ENCODE measurements around the gene CCDC182. TPM values are rescaled to one million over a fixed set of nuclear protein-coding genes. Genes with fewer than 3 reads are reported as not detected.

The CCDC182 gene
- total RNA-seq, 6 donors from 2014 or later = not detected

- no peak for DNase-seq
- H3K27ac ChIP-seq = no peak overlapping the region
- 84 to 86% methylated on average over 6 of the region's 6 CpGs for WGBS, 2 donors
Observed at GRCh38 chr17:57755480-57756070, 10.5 kb upstream of the CCDC182 start.

DNA sequence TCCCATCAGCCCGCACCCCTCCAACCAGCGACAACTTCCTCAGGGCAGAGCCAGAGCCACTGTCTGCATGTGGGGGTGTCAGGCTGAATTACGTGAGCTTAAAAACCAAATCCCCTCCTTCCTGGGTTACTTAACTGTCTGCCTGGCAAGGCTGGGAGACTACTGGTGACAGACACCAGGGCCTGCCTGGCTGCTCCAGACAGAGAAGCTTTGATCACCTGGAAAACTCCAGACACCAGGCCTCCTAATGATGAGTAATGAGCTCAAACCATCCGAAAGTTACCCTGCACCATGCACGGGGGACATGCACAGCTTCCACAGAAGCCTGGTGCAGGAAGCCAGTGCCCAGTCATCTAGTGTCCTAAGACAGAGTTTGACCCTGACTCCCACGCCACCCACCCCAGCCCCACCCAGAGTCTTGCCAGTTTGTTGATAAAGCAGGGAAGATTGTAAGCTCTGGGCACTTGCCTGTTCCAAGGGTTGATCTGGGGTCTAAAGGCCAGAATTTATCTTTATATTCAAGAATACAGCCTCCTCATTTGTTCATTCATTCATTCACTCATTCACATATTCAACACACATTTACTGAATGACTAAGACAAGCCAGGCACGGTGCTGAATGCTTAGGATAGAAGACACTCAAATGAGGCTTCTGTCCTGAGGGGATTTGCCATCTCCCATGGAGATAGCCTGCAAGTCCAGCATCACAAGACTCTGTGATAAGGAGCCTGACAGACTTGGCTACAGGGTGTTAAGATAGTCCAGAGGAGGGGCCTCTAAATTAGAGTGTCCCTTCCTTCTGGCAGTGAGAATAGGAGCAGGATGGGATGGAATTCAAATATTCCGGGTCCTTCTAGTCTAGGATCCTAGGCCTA, 7.2 kb upstream of the CCDC182 start:
- no peak for ATAC-seq (ENCODE audit: low FRiP score in 2 of 2)
- 81 to 90% methylated on average over 7 to 8 of the region's 8 CpGs for WGBS, 2 donors

More at GRCh38 chr17:57755480-57756070, 10.5 kb upstream of the CCDC182 start:
- no peak for ATAC-seq (ENCODE audit: low FRiP score in 2 of 2)
- Histone ChIP-seq H3K36me3 (no peaks in the 10 kb centered on the region), H3K9me3 (no peaks in the 10 kb centered on the region), H3K27me3 (no peaks in the 10 kb centered on the region), H3K4me1 (peaks cover 4 to 7% (median 6%) of the 10 kb centered on the region in 4 donors), H3K4me3 (no peak overlapping the region)
- TF ChIP-seq EP300 (IDR thresholded peaks at IDR 0.05) = no peak
- TF ChIP-seq, protein P1, sequence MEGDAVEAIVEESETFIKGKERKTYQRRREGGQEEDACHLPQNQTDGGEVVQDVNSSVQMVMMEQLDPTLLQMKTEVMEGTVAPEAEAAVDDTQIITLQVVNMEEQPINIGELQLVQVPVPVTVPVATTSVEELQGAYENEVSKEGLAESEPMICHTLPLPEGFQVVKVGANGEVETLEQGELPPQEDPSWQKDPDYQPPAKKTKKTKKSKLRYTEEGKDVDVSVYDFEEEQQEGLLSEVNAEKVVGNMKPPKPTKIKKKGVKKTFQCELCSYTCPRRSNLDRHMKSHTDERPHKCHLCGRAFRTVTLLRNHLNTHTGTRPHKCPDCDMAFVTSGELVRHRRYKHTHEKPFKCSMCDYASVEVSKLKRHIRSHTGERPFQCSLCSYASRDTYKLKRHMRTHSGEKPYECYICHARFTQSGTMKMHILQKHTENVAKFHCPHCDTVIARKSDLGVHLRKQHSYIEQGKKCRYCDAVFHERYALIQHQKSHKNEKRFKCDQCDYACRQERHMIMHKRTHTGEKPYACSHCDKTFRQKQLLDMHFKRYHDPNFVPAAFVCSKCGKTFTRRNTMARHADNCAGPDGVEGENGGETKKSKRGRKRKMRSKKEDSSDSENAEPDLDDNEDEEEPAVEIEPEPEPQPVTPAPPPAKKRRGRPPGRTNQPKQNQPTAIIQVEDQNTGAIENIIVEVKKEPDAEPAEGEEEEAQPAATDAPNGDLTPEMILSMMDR (IDR thresholded peaks at IDR 0.05) = no peak
- TF ChIP-seq POLR2A (IDR thresholded peaks at IDR 0.05) = no peak
- no peak for TF ChIP-seq POLR2AphosphoS5 (IDR thresholded peaks at IDR 0.05)

DNA sequence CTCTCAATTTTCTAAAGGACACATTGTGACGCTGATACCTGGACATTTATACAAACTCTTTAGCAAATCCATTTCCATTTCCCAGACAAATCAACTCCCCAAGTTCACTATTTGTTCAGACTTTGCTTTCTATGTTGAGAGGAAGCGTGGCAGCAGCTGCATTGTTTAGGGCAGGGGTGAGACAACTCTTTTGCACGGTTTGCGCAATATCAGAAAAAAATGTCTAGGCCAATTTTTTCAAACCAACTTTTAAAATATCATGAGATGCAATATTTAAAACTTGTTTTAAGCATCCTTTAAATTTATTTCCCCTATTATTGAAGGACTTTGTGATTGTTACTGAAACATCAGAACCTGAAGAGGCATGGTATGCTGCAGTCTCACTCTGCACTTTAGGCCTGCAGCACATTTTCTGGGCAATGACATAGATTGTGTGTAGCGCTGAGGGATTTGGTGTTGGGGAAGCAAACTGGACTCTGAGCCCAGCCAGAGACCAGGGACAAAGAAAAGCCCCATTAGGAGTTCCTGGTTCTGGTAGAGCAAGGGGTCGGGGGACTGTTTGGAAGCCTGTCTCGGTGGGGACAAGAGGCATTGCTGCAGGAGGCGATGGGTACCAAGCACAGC, 6.4 kb upstream of the CCDC182 start:
- no peak overlapping the region for H3K27ac ChIP-seq
- no peak for DNase-seq
- TF ChIP-seq EP300 (IDR thresholded peaks at IDR 0.05) (no peak), POLR2A (IDR thresholded peaks at IDR 0.05) (no peak), POLR2AphosphoS5 (IDR thresholded peaks at IDR 0.05) (no peak)
- TF ChIP-seq, protein P1 (IDR thresholded peaks at IDR 0.05) = no peak
- no peaks in the 10 kb centered on the region for H3K27me3 ChIP-seq
- H3K4me1 ChIP-seq = peaks cover 9 to 11% (median 11%) of the 10 kb centered on the region in 4 donors
- no peaks in the 10 kb centered on the region for H3K36me3 ChIP-seq
- no peaks in the 10 kb centered on the region for H3K9me3 ChIP-seq
- no peak for ATAC-seq (ENCODE audit: low FRiP score in 2 of 2)
- no peak overlapping the region for H3K4me3 ChIP-seq
- 78 to 85% methylated on average over 8 of the region's 8 CpGs for WGBS, 2 donors

More for the DNA sequence above, 7.2 kb upstream of the CCDC182 start:
- Histone ChIP-seq H3K9me3 (no peaks in the 10 kb centered on the region), H3K27me3 (no peaks in the 10 kb centered on the region), H3K27ac (no peak overlapping the region), H3K4me3 (no peak overlapping the region), H3K4me1 (peaks cover 9 to 11% (median 11%) of the 10 kb centered on the region in 4 donors), H3K36me3 (no peaks in the 10 kb centered on the region)
- no peak for DNase-seq
- TF ChIP-seq POLR2A (IDR thresholded peaks at IDR 0.05) (no peak), EP300 (IDR thresholded peaks at IDR 0.05) (no peak), POLR2AphosphoS5 (IDR thresholded peaks at IDR 0.05) (no peak)
- TF ChIP-seq, protein P1 (IDR thresholded peaks at IDR 0.05) = no peak

GRCh38 chr17:57750895-57751294, 5.8 kb upstream of the CCDC182 start:
- H3K4me3 ChIP-seq = no peak overlapping the region
- H3K27ac ChIP-seq = no peak overlapping the region
- no peaks in the 10 kb centered on the region for H3K27me3 ChIP-seq
- TF ChIP-seq EP300 (IDR thresholded peaks at IDR 0.05) (no peak), POLR2AphosphoS5 (IDR thresholded peaks at IDR 0.05) (no peak), POLR2A (IDR thresholded peaks at IDR 0.05) (no peak)
- WGBS, 2 donors = 73 to 84% methylated on average over 7 of the region's 8 CpGs
- peaks cover 9 to 11% (median 11%) of the 10 kb centered on the region in 4 donors for H3K4me1 ChIP-seq
- H3K9me3 ChIP-seq = no peaks in the 10 kb centered on the region
- DNase-seq = no peak
- ATAC-seq (ENCODE audit: low FRiP score in 2 of 2) = no peak
- no peaks in the 10 kb centered on the region for H3K36me3 ChIP-seq

Data from upper lobe of left lung (tissue), 6 donors.